ENCODE results near the gene PJA2. TPM values are rescaled to one million over a fixed set of nuclear protein-coding genes. Genes with fewer than 3 reads are reported as not detected.

The PJA2 gene
- total and polyA plus RNA-seq, 2 of the 8 experiments (the other 6 are each of a cell fraction or from before 2014, with no cell fraction given), result 15.3 to 47.7 TPM

DNA sequence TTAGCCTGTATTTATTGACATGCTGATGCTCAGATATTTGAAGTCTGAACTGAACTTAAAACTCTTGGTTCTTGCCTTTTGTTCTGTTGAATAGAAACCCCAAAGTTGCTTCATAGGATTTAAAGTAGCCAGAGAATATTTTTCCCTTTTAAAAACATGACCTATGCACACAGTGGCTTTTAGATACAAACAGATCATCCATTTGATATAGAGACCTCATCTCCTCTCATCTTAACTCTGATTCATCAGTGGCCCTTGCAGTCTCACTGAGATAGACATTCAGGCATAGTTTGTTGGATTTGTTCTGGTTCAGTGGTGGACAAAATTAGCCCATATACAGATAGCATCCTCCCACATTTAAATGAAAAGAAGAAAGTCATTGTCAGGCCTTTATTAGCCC, 43.5 kb upstream of the PJA2 start (continued):
- TF ChIP-seq BRCA1 (IDR thresholded peaks at IDR 0.05; ENCODE audit: low read depth, low read length) (no peak), ASH2L (IDR thresholded peaks at IDR 0.05; ENCODE audit: low read length) (no peak), CEBPB (IDR thresholded peaks at IDR 0.05; ENCODE audit: low read depth, low read length) (no peak)

Data from H1 (cell line).